HG03159 (cell line): Measurements from ENCODE around the gene YPEL3.

Source experiments
- ATAC-seq: cut with Tn5 transposase; IDR thresholded peaks from one replicate; pipeline ENCODE4 v1.9.1; 2021; ENCODE audit warnings: mild to moderate bottlenecking, moderate library complexity; ENCODE audit not compliant: unreplicated experiment

Gene YPEL3

DNA sequence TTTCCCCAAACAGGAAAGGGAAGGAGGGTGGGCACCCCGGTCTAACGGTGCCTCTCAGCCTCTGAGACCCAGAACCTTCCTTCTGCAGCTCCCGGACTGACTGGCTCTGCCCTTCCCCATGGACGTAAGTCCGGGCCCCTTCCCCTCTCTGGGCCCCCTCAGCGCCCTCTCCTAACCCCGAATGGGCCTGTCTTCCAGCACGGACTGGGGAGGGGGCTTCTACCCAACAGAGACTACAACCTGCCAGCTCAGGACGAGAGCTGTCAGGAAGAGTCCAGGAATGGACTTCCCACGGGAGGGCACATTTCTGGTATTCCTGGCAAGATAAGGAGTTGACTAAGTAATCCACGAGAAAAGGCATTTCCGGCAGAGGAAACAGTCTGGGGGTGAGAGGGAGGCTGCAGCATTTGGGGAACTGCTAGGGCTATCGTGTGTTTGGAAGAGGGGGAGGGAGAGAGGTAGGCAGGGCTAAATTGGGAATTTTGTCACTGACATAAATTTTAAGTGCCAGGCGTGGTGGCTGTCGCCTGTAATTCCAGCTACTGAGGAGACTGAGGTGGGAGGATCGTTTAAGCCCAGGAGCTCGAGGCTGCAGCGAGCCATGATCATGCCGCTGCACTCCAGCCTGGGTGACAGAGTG, 42.5 kb downstream of the YPEL3 start:
- ATAC-seq: no peak

DNA sequence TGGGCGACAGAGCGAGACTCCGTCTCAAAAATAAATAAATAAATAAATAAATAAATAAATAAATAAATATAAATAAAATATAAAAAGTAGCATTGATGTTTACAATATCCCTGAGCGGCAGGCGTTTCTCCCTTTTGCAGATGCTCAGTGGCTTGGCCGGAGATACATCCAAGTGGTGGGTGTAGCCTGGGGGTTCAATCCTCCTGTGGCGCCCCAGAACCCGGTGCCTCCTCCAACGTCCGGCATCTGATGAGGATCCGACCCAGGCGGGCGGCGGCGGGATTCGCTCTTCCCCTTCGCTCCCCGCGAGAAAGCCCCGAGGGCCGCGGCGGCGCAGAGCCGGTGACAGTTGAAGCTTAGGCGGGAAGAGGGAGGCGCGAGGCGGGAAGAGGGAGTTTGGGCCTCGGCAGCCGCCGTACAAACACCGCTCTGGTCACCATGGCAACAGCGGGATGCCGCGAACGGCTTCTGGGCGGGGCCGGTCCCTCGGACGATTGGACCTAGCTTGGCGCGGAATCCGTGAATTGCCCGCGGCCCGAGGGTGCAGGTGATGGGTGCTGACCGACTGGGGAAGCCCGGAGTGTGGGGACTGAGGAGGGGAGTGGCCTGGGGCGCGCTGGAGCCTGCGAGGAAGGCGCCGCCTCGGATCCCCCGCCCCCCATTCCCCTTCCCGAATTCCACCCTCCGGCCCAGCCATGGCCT, 43.2 kb downstream of the YPEL3 start:
- no peak for ATAC-seq

DNA sequence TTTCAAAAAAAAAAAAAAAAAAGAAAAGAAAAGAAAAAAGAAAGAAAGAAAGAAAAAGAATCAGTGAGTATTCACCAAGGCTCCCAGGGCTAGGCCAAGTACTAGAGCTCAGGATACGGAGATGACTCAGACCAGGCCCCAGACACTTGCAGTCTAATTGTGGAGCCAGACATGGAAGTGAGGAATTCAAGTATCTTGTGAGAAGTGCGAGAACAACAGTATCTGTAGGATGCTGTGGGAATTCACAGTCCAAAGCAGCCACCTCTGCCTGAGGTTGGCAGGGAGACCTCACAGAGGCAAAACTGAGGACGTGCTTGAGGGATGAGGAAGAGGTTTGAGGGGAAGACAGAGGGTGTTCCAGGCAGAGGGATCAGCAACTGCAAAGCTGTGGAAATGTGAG, 44.5 kb downstream of the YPEL3 start:
- ATAC-seq: no peak

DNA sequence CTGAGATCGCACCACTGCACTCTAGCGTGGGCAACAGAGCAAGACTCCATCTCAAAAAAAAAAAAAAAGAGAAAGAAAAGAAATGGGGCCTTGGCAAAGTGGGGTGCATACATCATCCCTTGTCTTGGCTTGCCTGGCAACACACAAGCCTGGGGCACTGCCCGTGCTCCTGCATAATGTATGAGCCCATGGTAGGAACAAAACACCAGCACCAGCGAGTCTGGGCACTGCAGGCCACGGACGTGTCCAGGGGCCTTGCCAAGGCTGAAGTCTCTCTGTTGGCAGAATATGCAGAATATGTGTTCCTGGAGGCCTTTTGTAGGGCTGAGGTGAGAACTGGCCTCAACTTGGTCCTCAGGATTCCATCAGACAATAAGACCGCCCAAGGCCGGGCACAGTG, 46.1 kb downstream of the YPEL3 start:
- no peak for ATAC-seq

DNA sequence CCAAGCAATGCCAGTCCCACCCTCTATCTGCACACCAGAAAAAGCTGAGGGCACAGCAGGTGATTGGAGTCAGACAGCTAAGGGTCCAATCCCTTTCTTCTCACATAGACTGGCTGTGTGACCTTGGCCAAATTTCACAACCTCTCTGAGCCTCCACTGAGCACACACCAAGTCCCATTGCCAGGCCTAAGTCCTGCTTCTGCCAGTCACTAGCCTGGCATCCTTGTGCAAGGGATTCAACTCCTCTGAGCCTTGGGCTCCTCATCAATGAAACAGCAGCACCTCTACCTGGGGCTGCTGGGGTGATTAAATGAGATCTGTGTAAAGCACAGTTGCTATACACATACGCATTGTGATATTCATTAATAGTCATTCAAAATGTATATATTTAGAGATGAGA, 49.4 kb downstream of the YPEL3 start:
- no peak for ATAC-seq

DNA sequence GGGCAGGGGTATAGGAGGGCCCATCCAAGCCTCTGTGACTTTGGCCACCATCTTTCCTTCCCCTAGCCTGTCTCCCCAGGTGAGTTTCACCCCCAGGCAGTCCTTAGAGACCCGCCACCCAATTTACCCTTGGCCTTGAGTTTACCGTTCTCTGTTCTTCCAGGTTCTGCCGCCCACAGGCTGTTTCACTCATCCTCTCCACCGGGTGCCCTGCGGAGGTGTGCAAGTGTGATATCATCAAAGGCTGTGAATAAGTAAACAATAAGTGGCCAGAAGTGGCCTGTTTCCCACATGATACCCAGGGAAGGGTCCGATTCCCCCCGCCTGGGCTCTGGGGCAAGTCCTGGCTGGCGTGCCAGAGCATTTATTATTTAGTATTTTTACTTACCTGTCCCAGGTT, 49.8 kb downstream of the YPEL3 start:
- no peak for ATAC-seq
